ENCODE data around the gene CASK.

- TF ChIP-seq CTCF (IDR thresholded peaks at IDR 0.05): no peak
- TF ChIP-seq POLR2AphosphoS5 (IDR thresholded peaks at IDR 0.05): no peak
These were observed 374.9 kb downstream of the CASK start for GRCh38 chrX:41548411-41548810.

Measured in stomach (tissue), 4 donors.